IMR-90 (cell line): Measurements from ENCODE around the gene KMT2C. TPM values are rescaled to one million over a fixed set of nuclear protein-coding genes. Genes with fewer than 3 reads are reported as not detected.

Experiments used
- ATAC-seq: fragments of 200-7000 bp; cut with Tn5 transposase; 2 replicates; pipeline ENCODE4 v1.9.1; 2020; ENCODE audit warnings: low read depth, mild to moderate bottlenecking, moderate library complexity
- BruUV-seq: library from RNA; stranded (reverse); fragments of 400-500 nt; replicated peaks from 2 replicates; lab custom pipeline; 2021; lab: Mats Ljungman, UMichigan
- CTCF ChIA-PET: fragments of 300-600 bp; formaldehyde crosslinking; extraction: SDS; loops from one replicate; lab custom pipeline; 2021; ENCODE audit warnings: antibody characterized with exemption; lab: Yijun Ruan, JAX
- POLR2A ChIA-PET: fragments of 300-600 bp; sonication (Branson Sonifier 250); formaldehyde crosslinking; loops from one replicate; lab custom pipeline; 2022; ENCODE audit warnings: antibody characterized with exemption; ENCODE audit not compliant: unreplicated experiment; lab: Charles Lee
- DNase-seq: peaks from one replicate; pipeline ENCODE4 v3.0.0; 2013
- H2AFZ ChIP-seq: replicated peaks from 2 replicates; pipeline ENCODE3; 2013; ENCODE audit warnings: low read length, mild to moderate bottlenecking; ENCODE audit not compliant: poor library complexity
- H2AK5ac ChIP-seq: 2 replicates; pipeline ENCODE4 v1.6.1; 2013; ENCODE audit warnings: low read depth, low read length, inconsistent platforms
- H2AK9ac ChIP-seq: replicated peaks from 2 replicates; pipeline ENCODE3; 2013; ENCODE audit warnings: mild to moderate bottlenecking, low read depth, low read length, moderate library complexity; ENCODE audit not compliant: poor library complexity
- H2BK120ac ChIP-seq: 2 replicates; pipeline ENCODE4 v1.6.1; 2013; ENCODE audit warnings: low read depth, low read length, inconsistent platforms
- H2BK15ac ChIP-seq: 3 replicates; pipeline ENCODE4 v1.6.1; 2013; ENCODE audit warnings: low read depth, low read length, inconsistent platforms
- H2BK20ac ChIP-seq: 2 replicates; pipeline ENCODE4 v1.6.1; 2013; ENCODE audit warnings: low read depth, mild to moderate bottlenecking, inconsistent platforms, low read length, moderate library complexity
- H2BK5ac ChIP-seq: 2 replicates; pipeline ENCODE4 v1.6.1; 2013; ENCODE audit warnings: mild to moderate bottlenecking, low read depth, low read length, inconsistent platforms; ENCODE audit not compliant: poor library complexity, severe bottlenecking
- H3K14ac ChIP-seq: replicated peaks from 2 replicates; pipeline ENCODE4 v1.6.1; 2013; ENCODE audit warnings: low read depth, low read length, inconsistent platforms
- H3K18ac ChIP-seq: 2 replicates; pipeline ENCODE4 v1.6.1; 2013; ENCODE audit warnings: low read depth, low read length, control low read depth
- H3K23ac ChIP-seq: 2 replicates; pipeline ENCODE4 v1.6.1; 2013; ENCODE audit warnings: low read depth, low read length, inconsistent platforms
- H3K27ac ChIP-seq: 2 replicates; pipeline ENCODE4 v1.5.1; 2013; ENCODE audit warnings: mild to moderate bottlenecking, control low read depth, low read length; ENCODE audit not compliant: insufficient read depth
- H3K27me3 ChIP-seq: 2 replicates; pipeline ENCODE4 v1.6.1; 2013; ENCODE audit warnings: low read length; ENCODE audit not compliant: control insufficient read depth, insufficient read depth
- H3K36me3 ChIP-seq: 2 replicates; pipeline ENCODE4 v1.6.1; 2013; ENCODE audit warnings: low read length, mixed read lengths; ENCODE audit not compliant: control insufficient read depth, insufficient read depth
- H3K4ac ChIP-seq: 2 replicates; pipeline ENCODE4 v1.6.1; 2013; ENCODE audit warnings: low read depth, low read length, inconsistent platforms
- H3K4me1 ChIP-seq: 2 replicates; pipeline ENCODE4 v1.6.1; 2013; ENCODE audit warnings: low read length, mixed read lengths; ENCODE audit not compliant: control insufficient read depth, insufficient read depth
- H3K4me2 ChIP-seq: 2 replicates; pipeline ENCODE4 v1.6.1; 2013; ENCODE audit warnings: low read depth, mild to moderate bottlenecking, control low read depth, low read length, moderate library complexity
- H3K4me3 ChIP-seq: 2 replicates; pipeline ENCODE4 v1.5.1; 2013; ENCODE audit warnings: low read depth, mild to moderate bottlenecking, control low read depth, low read length, moderate library complexity; ENCODE audit not compliant: insufficient read depth
- H3K56ac ChIP-seq: 2 replicates; pipeline ENCODE4 v1.6.1; 2013; ENCODE audit warnings: low read length, inconsistent platforms; ENCODE audit not compliant: insufficient read depth; ENCODE audit errors: extremely low read depth
- H3K79me1 ChIP-seq, 2 experiments: 2 replicates each; pipeline ENCODE4 v1.6.1; 2013; ENCODE audit warnings: low read length in 2 of 2, inconsistent platforms in 1 of 2, low read depth in 1 of 2
- H3K9ac ChIP-seq: 2 replicates; pipeline ENCODE4 v1.6.1; 2013; ENCODE audit warnings: low read depth, low read length, control low read depth
- H3K9me1 ChIP-seq: 2 replicates; pipeline ENCODE4 v1.6.1; 2013; ENCODE audit warnings: low read length, inconsistent platforms; ENCODE audit not compliant: insufficient read depth
- H3K9me3 ChIP-seq: 2 replicates; pipeline ENCODE4 v1.6.1; 2013; ENCODE audit warnings: low read length; ENCODE audit not compliant: control insufficient read depth, insufficient read depth
- H4K20me1 ChIP-seq: 2 replicates; pipeline ENCODE4 v1.6.1; 2013; ENCODE audit warnings: low read length, inconsistent platforms; ENCODE audit not compliant: insufficient read depth
- H4K5ac ChIP-seq: 2 replicates; pipeline ENCODE4 v1.6.1; 2013; ENCODE audit warnings: mild to moderate bottlenecking, low read depth, low read length, control low read depth
- H4K8ac ChIP-seq, 2 experiments: 2 replicates each; pipeline ENCODE4 v1.6.1; 2013; ENCODE audit warnings: low read depth in 2 of 2, low read length in 2 of 2, control low read depth in 1 of 2, inconsistent platforms in 1 of 2
- H4K91ac ChIP-seq: 2 replicates; pipeline ENCODE4 v1.6.1; 2013; ENCODE audit warnings: low read depth, low read length, inconsistent platforms; ENCODE audit not compliant: insufficient read depth
- BHLHE40 ChIP-seq: fragments of 150-350 bp; IDR thresholded peaks from 2 replicates; pipeline ENCODE4 v1.6.1; 2016; ENCODE audit warnings: mild to moderate bottlenecking, low read depth, low read length
- CEBPB ChIP-seq: IDR thresholded peaks from 2 replicates; pipeline ENCODE4 v1.6.1; 2012; ENCODE audit warnings: low read depth, low read length, improper control_type of control experiment
- CHD1 ChIP-seq: IDR thresholded peaks from 2 replicates; pipeline ENCODE4 v1.6.1; 2012; ENCODE audit warnings: low read depth, low read length, improper control_type of control experiment
- ELK1 ChIP-seq: fragments of 150-350 bp; IDR thresholded peaks from 2 replicates; pipeline ENCODE4 v1.6.1; 2016; ENCODE audit warnings: low read depth, mild to moderate bottlenecking, low read length, moderate library complexity, borderline replicate concordance
- FOS ChIP-seq: fragments of 150-350 bp; IDR thresholded peaks from 2 replicates; pipeline ENCODE4 v1.6.1; 2016; ENCODE audit warnings: low read depth, low read length
- MAFK ChIP-seq: IDR thresholded peaks from 2 replicates; pipeline ENCODE4 v1.6.1; 2012; ENCODE audit warnings: low read depth, low read length, improper control_type of control experiment
- MAZ ChIP-seq: IDR thresholded peaks from 2 replicates; pipeline ENCODE4 v1.6.1; 2012; ENCODE audit warnings: low read depth, mild to moderate bottlenecking, low read length, improper control_type of control experiment, moderate library complexity, borderline replicate concordance
- MXI1 ChIP-seq: IDR thresholded peaks from 2 replicates; pipeline ENCODE4 v1.6.1; 2012; ENCODE audit warnings: low read depth, mild to moderate bottlenecking, low read length, moderate library complexity, borderline replicate concordance
- NFE2L2 ChIP-seq: fragments of 150-350 bp; IDR thresholded peaks from 2 replicates; pipeline ENCODE4 v1.6.1; 2016; ENCODE audit warnings: low read depth, mild to moderate bottlenecking, low read length
- POLR2A ChIP-seq: IDR thresholded peaks from 2 replicates; pipeline ENCODE4 v1.6.1; 2012; ENCODE audit warnings: mild to moderate bottlenecking, low read depth, low read length
- RCOR1 ChIP-seq: IDR thresholded peaks from 2 replicates; pipeline ENCODE4 v1.6.1; 2012; ENCODE audit warnings: mild to moderate bottlenecking, low read length, improper control_type of control experiment; ENCODE audit not compliant: insufficient replicate concordance
- RFX5 ChIP-seq: IDR thresholded peaks from 2 replicates; pipeline ENCODE4 v1.8.0; 2012; ENCODE audit warnings: low read depth, mild to moderate bottlenecking, low read length, moderate library complexity
- SMC3 ChIP-seq: fragments of 150-350 bp; IDR thresholded peaks from 2 replicates; pipeline ENCODE4 v1.6.1; 2016; ENCODE audit warnings: low read depth, mild to moderate bottlenecking, antibody characterized with exemption, low read length, moderate library complexity
- WGBS, 2 experiments: methylation state at CpG; one replicate each; pipeline versions ENCODE4 v1.1.5 to v1.1.7; 2013; ENCODE audit warnings: missing lambda C conversion rate in 2 of 2; ENCODE audit not compliant: insufficient read length in 1 of 2; ENCODE audit errors: extremely low coverage in 2 of 2; 5-methylcytosine and 5-hydroxymethylcytosine counted together
- dilution Hi-C: fragments of 300-500 bp; cut with HindIII; formaldehyde crosslinking; loops from one replicate; pipeline ENCODE4 v1.14.3; 2018; ENCODE audit warnings: low sequenced_read_pairs; ENCODE audit not compliant: unreplicated experiment
- in situ Hi-C: fragments of 300-500 bp; cut with MboI; formaldehyde crosslinking; loops from 3 replicates; pipeline ENCODE4 v1.14.3; 2019; ENCODE audit warnings: low sequenced_read_pairs, inconsistent platforms, mixed read lengths
- intact Hi-C: fragments of 100-400 bp; cut with micrococcal nuclease; formaldehyde crosslinking; loops from 2 replicates; pipeline ENCODE4 v1.10.0; 2022
- polyA plus RNA-seq, 3 experiments: library from polyadenylated mRNA; depleted of rRNA; stranded (reverse); fragments of >200 nt; gene quantifications; 2 replicates each; pipeline ENCODE4 v1.2.3, GENCODE V29; 2012; ENCODE audit warnings: low replicate concordance in 1 of 3
- total RNA-seq: library from RNA; depleted of rRNA; stranded (reverse); fragments of >200 nt; gene quantifications from 2 replicates; pipeline ENCODE4 v1.2.3, GENCODE V29; 2012
- TF ChIP-seq, protein P1 (sequence below): conservative IDR thresholded peaks from 2 replicates; pipeline ENCODE4 v1.5.1; 2012; ENCODE audit warnings: mild to moderate bottlenecking, low read depth, low read length, improper control_type of control experiment

KMT2C gene
- total and polyA plus RNA-seq, 2 of the 4 experiments (the other 2 are of a cell fraction) = 8.0 to 23.3 TPM

- no TSS peak for BruUV-seq
- Histone ChIP-seq H3K18ac (no peak overlapping the region), H2AK5ac (no peak overlapping the region), H4K8ac (no peak overlapping the region), H3K9me3 (no peaks in the 10 kb centered on the region), H3K4ac (no peak overlapping the region), H4K5ac (no peak overlapping the region), H3K14ac (no peak overlapping the region), H2BK15ac (no peak overlapping the region), H3K4me1 (peaks cover 10% of the 10 kb centered on the region), H2AFZ (no peak overlapping the region), H4K20me1 (peaks cover 75% of the 10 kb centered on the region), H2BK120ac (no peak overlapping the region), H3K4me3 (no peak overlapping the region), H3K27ac (no peak overlapping the region), H2BK20ac (no peak overlapping the region), H2BK5ac (no peak overlapping the region), H4K91ac (no peak overlapping the region), H3K56ac (no peak overlapping the region), H3K79me1 (peaks cover 18 to 57% of the 10 kb centered on the region in 2 experiments), H2AK9ac (no peak overlapping the region), H3K9me1 (peaks cover 5% of the 10 kb centered on the region), H3K23ac (no peak overlapping the region), H3K4me2 (no peak overlapping the region), H3K27me3 (no peaks in the 10 kb centered on the region), H3K36me3 (no peaks in the 10 kb centered on the region), H3K9ac (no peak overlapping the region)
- in situ Hi-C loops (no loop called here), intact Hi-C loops (no loop called here), dilution Hi-C loops (no loop called here)
- ChIA-PET POLR2A (no interaction called here), CTCF (no interaction called here)
- DNase-seq (no peak), ATAC-seq (no peak)
- no peak for TF ChIP-seq MAFK
- no peak for TF ChIP-seq NFE2L2
- no peak for TF ChIP-seq BHLHE40
- no peak for TF ChIP-seq POLR2A
- TF ChIP-seq RCOR1 = no peak
- TF ChIP-seq MAZ = no peak
- TF ChIP-seq, protein P1, sequence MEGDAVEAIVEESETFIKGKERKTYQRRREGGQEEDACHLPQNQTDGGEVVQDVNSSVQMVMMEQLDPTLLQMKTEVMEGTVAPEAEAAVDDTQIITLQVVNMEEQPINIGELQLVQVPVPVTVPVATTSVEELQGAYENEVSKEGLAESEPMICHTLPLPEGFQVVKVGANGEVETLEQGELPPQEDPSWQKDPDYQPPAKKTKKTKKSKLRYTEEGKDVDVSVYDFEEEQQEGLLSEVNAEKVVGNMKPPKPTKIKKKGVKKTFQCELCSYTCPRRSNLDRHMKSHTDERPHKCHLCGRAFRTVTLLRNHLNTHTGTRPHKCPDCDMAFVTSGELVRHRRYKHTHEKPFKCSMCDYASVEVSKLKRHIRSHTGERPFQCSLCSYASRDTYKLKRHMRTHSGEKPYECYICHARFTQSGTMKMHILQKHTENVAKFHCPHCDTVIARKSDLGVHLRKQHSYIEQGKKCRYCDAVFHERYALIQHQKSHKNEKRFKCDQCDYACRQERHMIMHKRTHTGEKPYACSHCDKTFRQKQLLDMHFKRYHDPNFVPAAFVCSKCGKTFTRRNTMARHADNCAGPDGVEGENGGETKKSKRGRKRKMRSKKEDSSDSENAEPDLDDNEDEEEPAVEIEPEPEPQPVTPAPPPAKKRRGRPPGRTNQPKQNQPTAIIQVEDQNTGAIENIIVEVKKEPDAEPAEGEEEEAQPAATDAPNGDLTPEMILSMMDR = no peak
- no peak for TF ChIP-seq ELK1
- TF ChIP-seq CHD1 = no peak
- TF ChIP-seq RFX5 = no peak
- TF ChIP-seq MXI1 = no peak
- no peak for TF ChIP-seq SMC3
- no peak for TF ChIP-seq CEBPB
- no peak for TF ChIP-seq FOS
- no CpG with 5 or more reads among the region's 6 CpGs for WGBS, 2 experiments
Measured at GRCh38 chr7:152365982-152366603, 69.7 kb downstream of the KMT2C start.
